Panc1 (cell line): ENCODE results near the gene POC1B. TPM values are rescaled to one million over a fixed set of nuclear protein-coding genes. Genes with fewer than 3 reads are reported as not detected.

ENCODE experiments used
- ATAC-seq: fragments of 200-7000 bp; cut with Tn5 transposase; 2 replicates; pipeline ENCODE4 v1.9.1; 2020; ENCODE audit warnings: mild to moderate bottlenecking, moderate library complexity
- BruUV-seq: library from RNA; stranded (reverse); fragments of 400-500 nt; replicated peaks from 2 replicates; lab custom pipeline; 2021; lab: Mats Ljungman, UMichigan
- CTCF ChIA-PET: fragments of 300-600 bp; sonication (Branson Sonifier 250); formaldehyde crosslinking; loops from one replicate; lab custom pipeline; 2022; ENCODE audit warnings: antibody characterized with exemption; lab: Charles Lee
- POLR2A ChIA-PET: fragments of 300-600 bp; sonication (Branson Sonifier 250); formaldehyde crosslinking; loops from one replicate; lab custom pipeline; 2022; ENCODE audit warnings: antibody characterized with exemption; lab: Charles Lee
- DNase-seq: peaks from one replicate; pipeline ENCODE4 v3.0.0-alpha.2; 2010; ENCODE audit warnings: low read depth, low spot score
- H3K27ac ChIP-seq: 2 replicates; pipeline ENCODE4 v1.5.1; 2011; ENCODE audit warnings: mild to moderate bottlenecking, low read length, inconsistent platforms
- H3K27me3 ChIP-seq: fragments of 200-500 bp; sonication (Bioruptor generic); 2 replicates; pipeline ENCODE4 v1.6.0; 2014; ENCODE audit warnings: low read length, inconsistent platforms; ENCODE audit not compliant: control insufficient read depth, insufficient read depth
- H3K36me3 ChIP-seq: fragments of 200-500 bp; sonication (Bioruptor generic); 2 replicates; pipeline ENCODE4 v1.5.1; 2014; ENCODE audit warnings: inconsistent platforms, mild to moderate bottlenecking, low read length, moderate library complexity; ENCODE audit not compliant: control insufficient read depth, insufficient read depth
- H3K4me1 ChIP-seq: 2 replicates; pipeline ENCODE4 v1.5.1; 2011; ENCODE audit warnings: inconsistent platforms, mild to moderate bottlenecking, low read length, moderate library complexity; ENCODE audit not compliant: control insufficient read depth, insufficient read depth
- H3K4me3 ChIP-seq, 2 experiments: 2 replicates each; pipeline ENCODE4 v1.5.1; 2011 to 2012; ENCODE audit warnings: low read depth in 2 of 2, low read length in 2 of 2, mild to moderate bottlenecking in 2 of 2, inconsistent platforms in 1 of 2, moderate library complexity in 1 of 2
- H3K9me3 ChIP-seq: fragments of 200-500 bp; sonication (Bioruptor generic); 2 replicates; pipeline ENCODE4 v1.5.1; 2014; ENCODE audit warnings: low read depth, mild to moderate bottlenecking, inconsistent platforms, low read length, moderate library complexity; ENCODE audit not compliant: control insufficient read depth, insufficient read depth
- CTCF ChIP-seq: fragments of 450-650 bp; IDR thresholded peaks from 2 replicates; pipeline ENCODE4 v1.5.1; 2017; ENCODE audit warnings: mild to moderate bottlenecking
- POLR2AphosphoS5 ChIP-seq: IDR thresholded peaks from 2 replicates; pipeline ENCODE4 v1.6.1; 2012; ENCODE audit warnings: mild to moderate bottlenecking, low read depth, low read length, moderate library complexity
- REST ChIP-seq, 2 experiments: IDR thresholded peaks; 2 replicates each; pipeline ENCODE4 v1.6.1; 2011 to 2012; ENCODE audit warnings: low read depth in 2 of 2, control low read depth in 1 of 2, low read length in 1 of 2, mild to moderate bottlenecking in 1 of 2, moderate library complexity in 1 of 2; ENCODE audit not compliant: insufficient read depth in 1 of 2
- SIN3A ChIP-seq: IDR thresholded peaks from 2 replicates; pipeline ENCODE4 v1.6.1; 2012; ENCODE audit warnings: low read depth, mild to moderate bottlenecking, low read length, moderate library complexity, borderline replicate concordance; ENCODE audit not compliant: insufficient read depth
- TCF7L2 ChIP-seq: IDR thresholded peaks from 2 replicates; pipeline ENCODE4 v1.6.1; 2011; ENCODE audit warnings: mild to moderate bottlenecking, low read depth, low read length, inconsistent platforms
- in situ Hi-C: cut with HindIII; loops from 2 replicates; pipeline ENCODE4 v1.10.0; 2016; ENCODE audit warnings: low sequenced_read_pairs, low pct_unique_long_range_greater_than_20kb
- intact Hi-C: fragments of 100-400 bp; cut with micrococcal nuclease; formaldehyde crosslinking; loops from one replicate; pipeline ENCODE4 v1.10.0; 2022; ENCODE audit not compliant: unreplicated experiment
- total RNA-seq: library from RNA; stranded (reverse); gene quantifications from one replicate; pipeline ENCODE4 v1.2.1, GENCODE V29; 2021; ENCODE audit not compliant: unreplicated experiment

POC1B gene
- total RNA-seq, 1 experiment from 2014 or later, result 7.3 TPM

- CTCF ChIA-PET, result no interaction called here
- H3K4me1 ChIP-seq, result peaks cover 12% of the 10 kb centered on the region
- no peak overlapping the region for H3K27ac ChIP-seq
- H3K36me3 ChIP-seq, result no peaks in the 10 kb centered on the region
- no TSS peak for BruUV-seq
- DNase-seq (no peak), ATAC-seq (no peak)
- no peak overlapping the region for H3K4me3 ChIP-seq
- intact Hi-C loops (no loop called here), in situ Hi-C loops (no loop called here)
- TF ChIP-seq REST (IDR thresholded peaks at IDR 0.05; ENCODE audit: insufficient read depth in 1 of 2, low read depth in 2 of 2, low read length in 1 of 2), result no peak
- no peak for TF ChIP-seq TCF7L2
- no peak for TF ChIP-seq SIN3A
- no peak for TF ChIP-seq POLR2AphosphoS5
- no peak for TF ChIP-seq CTCF
- no peaks in the 10 kb centered on the region for H3K27me3 ChIP-seq
- no peaks in the 10 kb centered on the region for H3K9me3 ChIP-seq
- POLR2A ChIA-PET, result no interaction called here
Measured at GRCh38 chr12:89454080-89454848, 71.6 kb downstream of the POC1B start.

- ChIA-PET CTCF (no interaction called here), POLR2A (no interaction called here)
- no peak for TF ChIP-seq POLR2AphosphoS5
- TF ChIP-seq SIN3A, result no peak
- TF ChIP-seq TCF7L2, result no peak
- TF ChIP-seq CTCF, result no peak
- no peak for TF ChIP-seq REST (IDR thresholded peaks at IDR 0.05; ENCODE audit: insufficient read depth in 1 of 2, low read depth in 2 of 2, low read length in 1 of 2)
- in situ Hi-C loops (no loop called here), intact Hi-C loops (no loop called here)
- BruUV-seq, result no TSS peak
- DNase-seq, result no peak
- Histone ChIP-seq H3K9me3 (no peaks in the 10 kb centered on the region), H3K4me1 (peaks cover 12% of the 10 kb centered on the region), H3K27ac (no peak overlapping the region), H3K4me3 (no peak overlapping the region), H3K27me3 (no peaks in the 10 kb centered on the region), H3K36me3 (no peaks in the 10 kb centered on the region)
- ATAC-seq, result no peak
Measured at GRCh38 chr12:89453121-89453978, 72.5 kb downstream of the POC1B start.
